Muscle layer of duodenum (tissue), 2 donors: Measurements from ENCODE around the gene G2E3.

Source experiments
- H3K27ac ChIP-seq: one replicate; pipeline ENCODE4 v1.7.0; 2013; ENCODE audit warnings: mild to moderate bottlenecking, low read length
- H3K27me3 ChIP-seq: one replicate; pipeline ENCODE4 v1.7.0; 2013; ENCODE audit warnings: low read depth, mild to moderate bottlenecking, control low read depth, low read length
- H3K36me3 ChIP-seq, 2 donors: one replicate each; pipeline ENCODE4 v1.7.0; 2013; ENCODE audit warnings: low read length in 2 of 2, control low read depth in 1 of 2, mild to moderate bottlenecking in 1 of 2; ENCODE audit not compliant: insufficient read depth in 2 of 2, control insufficient read depth in 1 of 2
- H3K4me1 ChIP-seq, 2 donors: one replicate each; pipeline ENCODE4 v1.7.0; 2013; ENCODE audit warnings: low read length in 2 of 2, mild to moderate bottlenecking in 2 of 2, control low read depth in 1 of 2, moderate library complexity in 1 of 2; ENCODE audit not compliant: insufficient read depth in 2 of 2, control insufficient read depth in 1 of 2
- H3K4me3 ChIP-seq, 2 donors: one replicate each; pipeline ENCODE4 v1.7.0; 2013; ENCODE audit warnings: low read length in 2 of 2, low read depth in 1 of 2, mild to moderate bottlenecking in 1 of 2
- H3K9me3 ChIP-seq, 2 donors: one replicate each; pipeline ENCODE4 v1.7.0; 2013; ENCODE audit warnings: low read length in 2 of 2, control low read depth in 1 of 2, mild to moderate bottlenecking in 1 of 2; ENCODE audit not compliant: control insufficient read depth in 1 of 2
- donor health status: healthy.

G2E3 gene

DNA sequence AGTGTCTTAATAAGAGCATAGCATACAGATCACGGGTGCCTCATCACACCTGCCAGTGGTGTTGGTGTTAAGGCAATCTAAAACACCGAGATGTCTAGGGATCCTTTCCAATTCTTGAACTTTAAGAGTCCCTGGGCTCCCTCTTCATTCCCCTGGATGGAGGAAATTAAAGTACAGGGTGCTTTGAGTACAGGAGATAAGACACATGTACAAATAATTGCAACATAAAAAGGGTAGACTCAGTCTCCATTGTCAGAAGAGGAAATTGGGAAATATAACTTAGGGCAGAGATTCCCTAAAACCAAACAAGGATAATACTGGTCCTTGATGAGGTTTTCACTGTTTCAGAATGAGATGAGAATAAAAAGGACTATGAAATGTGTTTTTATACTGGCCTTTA is 98.1 kb downstream of the G2E3 start:
- no peak overlapping the region for H3K4me3 ChIP-seq
- no peaks in the 10 kb centered on the region for H3K27me3 ChIP-seq
- no peaks in the 10 kb centered on the region for H3K9me3 ChIP-seq
- H3K27ac ChIP-seq = no peak overlapping the region
- H3K4me1 ChIP-seq = no peaks in the 10 kb centered on the region
- peaks cover 35 to 43% of the 10 kb centered on the region in 2 donors for H3K36me3 ChIP-seq

GRCh38 chr14:30657606-30658163 is 98.7 kb downstream of the G2E3 start:
- H3K4me1 ChIP-seq = no peaks in the 10 kb centered on the region
- H3K27me3 ChIP-seq = no peaks in the 10 kb centered on the region
- no peak overlapping the region for H3K4me3 ChIP-seq
- no peaks in the 10 kb centered on the region for H3K9me3 ChIP-seq
- no peak overlapping the region for H3K27ac ChIP-seq
- H3K36me3 ChIP-seq = peaks cover 35 to 38% of the 10 kb centered on the region in 2 donors

DNA sequence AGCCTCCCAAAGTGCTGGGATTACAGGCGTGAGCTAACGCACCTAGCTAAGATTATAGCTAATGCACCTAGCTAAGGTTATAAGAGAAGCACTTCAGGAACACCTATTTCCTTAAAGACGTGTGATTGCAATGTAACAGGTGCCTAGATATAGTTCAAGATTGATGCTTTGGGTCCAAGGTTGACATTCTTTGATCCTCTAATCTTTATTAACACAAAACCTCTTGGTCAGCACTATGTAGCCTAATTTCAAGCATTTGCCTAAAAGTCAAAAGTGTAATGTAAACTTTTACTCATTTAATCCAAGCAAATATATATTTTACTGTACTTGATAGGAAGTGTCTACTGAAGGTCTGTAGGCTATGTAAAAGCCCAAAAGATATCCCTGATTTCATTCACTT is 99.7 kb downstream of the G2E3 start:
- Histone ChIP-seq H3K36me3 (peaks cover 28 to 35% of the 10 kb centered on the region in 2 donors), H3K4me3 (no peak overlapping the region), H3K4me1 (no peaks in the 10 kb centered on the region), H3K27me3 (no peaks in the 10 kb centered on the region), H3K27ac (no peak overlapping the region), H3K9me3 (no peaks in the 10 kb centered on the region)

GRCh38 chr14:30669594-30669993 is 110.6 kb downstream of the G2E3 start:
- no peaks in the 10 kb centered on the region for H3K9me3 ChIP-seq
- no peak overlapping the region for H3K27ac ChIP-seq
- no peaks in the 10 kb centered on the region for H3K4me1 ChIP-seq
- H3K4me3 ChIP-seq = no peak overlapping the region
- H3K36me3 ChIP-seq = peaks cover 6 to 15% of the 10 kb centered on the region in 2 donors
- no peaks in the 10 kb centered on the region for H3K27me3 ChIP-seq
